ENCODE data around the gene SIK3.

Gene SIK3

DNA sequence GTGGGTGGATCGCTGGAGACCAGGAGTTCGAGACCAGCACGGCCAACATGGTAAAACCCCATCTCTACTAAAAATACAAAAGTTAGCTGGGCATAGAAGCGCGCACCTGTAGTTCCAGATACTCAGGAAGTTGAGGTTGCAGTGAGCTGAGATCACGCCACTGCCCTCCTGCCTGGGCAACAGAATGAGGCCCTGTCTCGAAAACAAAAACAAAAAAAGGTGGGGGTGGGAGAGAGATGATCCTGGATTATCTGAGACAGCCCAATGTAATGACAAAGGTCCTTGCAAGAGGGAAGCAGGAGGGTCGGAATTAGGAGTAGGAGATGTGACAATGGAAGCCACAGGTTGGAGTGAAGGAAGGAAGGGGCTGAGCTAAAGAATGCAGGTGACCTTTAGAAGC is 173.2 kb downstream of the SIK3 start:
- no peak for DNase-seq

DNA sequence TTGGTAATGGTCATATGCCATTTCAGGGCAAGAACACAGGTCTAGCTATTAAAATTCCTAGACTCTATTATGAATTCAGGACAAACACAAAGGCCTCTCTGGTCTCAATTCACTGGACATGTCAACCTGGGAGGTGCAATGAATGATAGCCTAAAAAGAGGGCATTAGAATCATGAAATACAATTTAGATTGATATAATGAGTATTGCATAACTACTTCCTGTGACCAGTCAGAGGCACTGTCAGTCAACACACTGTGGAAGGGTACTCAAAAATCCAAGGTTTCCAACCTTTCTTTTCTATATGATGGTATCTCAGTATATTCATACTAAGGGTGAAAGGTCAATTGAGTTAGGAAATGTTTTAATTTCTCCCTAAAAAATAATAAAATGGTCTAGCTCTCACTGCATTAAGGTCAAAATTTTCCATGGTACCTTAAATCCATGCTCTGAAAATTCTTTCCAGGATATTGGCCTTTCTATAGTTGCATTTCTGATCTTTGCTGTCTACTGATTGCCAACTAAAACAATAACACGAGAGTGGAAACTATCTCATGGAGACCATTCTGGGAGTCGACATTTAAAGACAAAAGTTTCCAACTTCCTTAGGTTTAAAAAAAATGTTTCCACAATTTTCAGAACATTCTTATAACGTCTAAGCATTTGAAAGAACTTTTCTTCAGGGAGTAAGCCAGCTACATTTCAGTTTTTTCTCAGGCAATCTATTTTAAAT is 179.1 kb downstream of the SIK3 start:
- no peak for DNase-seq

DNA sequence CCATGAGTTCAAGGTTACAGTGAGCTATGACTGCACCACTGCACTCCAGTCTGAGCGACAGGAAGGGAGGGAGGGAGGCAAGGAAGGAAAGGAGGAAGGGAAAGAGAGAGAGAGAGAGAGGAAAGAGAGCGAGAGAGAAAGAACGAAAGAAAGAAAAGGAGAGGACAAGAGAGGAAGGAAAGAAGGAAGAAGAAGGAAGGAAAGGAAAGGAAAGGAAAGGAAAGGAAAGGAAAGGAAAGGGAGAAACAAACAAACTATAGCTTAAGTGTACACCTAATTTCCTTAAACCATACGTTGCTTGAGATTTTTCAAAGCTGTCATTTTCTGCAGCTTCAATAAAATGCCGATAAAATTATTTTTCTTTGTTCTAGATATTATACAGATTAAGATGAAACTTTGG is 180.6 kb downstream of the SIK3 start:
- DNase-seq, result no peak

DNA sequence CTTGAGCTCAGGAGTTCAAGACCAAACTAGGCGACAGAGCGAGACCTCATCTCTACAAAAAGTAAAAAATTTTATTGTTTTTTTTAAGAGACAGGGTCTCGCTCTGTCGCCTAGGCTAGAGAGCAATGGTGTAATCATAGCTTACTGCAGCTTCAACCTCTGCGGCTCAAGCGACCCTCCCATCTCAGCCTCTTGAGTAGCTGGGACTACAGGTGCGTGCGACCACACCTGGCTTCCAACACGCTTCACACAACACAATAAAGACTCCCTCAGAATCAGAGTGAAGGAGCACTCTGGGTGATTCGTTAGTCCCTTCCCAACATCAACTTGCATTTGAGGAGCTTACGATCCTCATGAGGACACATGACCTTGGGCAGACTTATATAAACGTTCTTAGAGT is 181.3 kb downstream of the SIK3 start:
- DNase-seq, result no peak

DNA sequence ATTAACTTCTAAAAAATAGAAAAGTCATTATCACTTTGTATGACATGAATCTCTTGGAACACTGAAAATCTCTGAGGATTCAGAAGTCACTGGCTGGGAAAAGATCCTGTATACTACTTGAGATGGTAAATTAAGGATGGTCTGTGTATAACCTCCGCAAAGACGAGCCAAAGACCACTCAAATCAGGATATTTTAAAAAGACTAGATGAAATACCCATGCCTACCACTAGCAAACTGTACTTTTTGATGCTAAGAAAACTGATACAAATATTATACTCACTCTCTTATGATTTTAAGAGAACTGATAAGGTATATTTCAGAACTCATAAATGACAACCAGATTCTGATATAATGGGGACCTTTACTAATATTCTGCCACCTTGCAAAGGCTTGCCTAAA is 182.2 kb downstream of the SIK3 start:
- DNase-seq, result no peak

DNA sequence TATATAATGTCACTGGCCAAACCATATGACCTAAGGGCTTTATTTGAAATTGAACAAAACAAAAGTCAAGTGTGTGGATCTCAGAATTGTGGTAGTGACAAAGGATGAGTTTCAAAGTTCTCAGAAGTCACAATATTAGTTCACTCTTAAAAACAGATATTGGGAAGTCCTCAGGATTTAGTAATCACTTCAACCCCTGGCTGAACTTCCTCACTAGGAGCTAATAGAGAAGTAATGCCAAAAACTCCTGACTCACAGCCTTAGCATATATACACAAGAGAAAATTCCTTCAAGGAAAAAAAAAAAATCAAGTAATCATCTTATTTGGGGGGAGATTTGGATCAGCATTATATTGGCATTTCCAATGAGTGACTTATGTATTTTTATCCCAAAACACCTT is 185.2 kb downstream of the SIK3 start:
- no peak for DNase-seq

DNA sequence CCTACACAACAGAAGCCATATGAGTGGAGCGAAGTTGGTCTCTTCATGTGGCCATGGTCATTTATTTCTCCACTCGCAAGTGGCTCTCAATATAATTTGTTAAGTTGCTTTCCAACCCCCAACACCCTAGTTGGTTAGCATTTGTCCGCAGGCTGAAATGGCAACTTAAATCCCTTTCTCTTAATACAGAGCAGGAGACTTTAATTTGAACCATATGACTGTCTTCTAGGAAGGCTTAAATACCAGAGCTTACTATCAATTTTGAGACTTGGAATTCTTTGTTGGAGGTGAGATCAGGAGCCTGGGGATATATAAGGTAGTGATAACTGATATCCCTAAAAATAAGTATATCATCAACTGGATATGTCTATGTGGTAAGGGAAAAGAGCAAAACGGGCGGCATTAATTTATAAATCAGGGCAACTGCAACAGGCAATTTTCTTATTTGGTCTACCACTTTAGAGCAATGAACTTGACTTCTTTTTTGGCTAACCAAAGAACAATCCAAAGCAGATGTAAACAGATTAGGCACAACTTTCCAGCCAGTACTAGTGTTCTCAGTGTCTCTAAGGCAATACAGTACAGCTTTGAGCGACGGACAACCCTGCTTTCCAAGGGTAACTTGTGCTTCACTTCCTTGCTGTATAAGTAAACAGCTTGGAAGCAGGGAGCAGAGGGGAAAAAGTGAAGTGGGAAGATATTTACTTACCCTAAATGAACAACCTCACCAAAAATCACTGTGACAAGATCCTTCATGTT is 186.1 kb downstream of the SIK3 start:
- no peak for DNase-seq

DNA sequence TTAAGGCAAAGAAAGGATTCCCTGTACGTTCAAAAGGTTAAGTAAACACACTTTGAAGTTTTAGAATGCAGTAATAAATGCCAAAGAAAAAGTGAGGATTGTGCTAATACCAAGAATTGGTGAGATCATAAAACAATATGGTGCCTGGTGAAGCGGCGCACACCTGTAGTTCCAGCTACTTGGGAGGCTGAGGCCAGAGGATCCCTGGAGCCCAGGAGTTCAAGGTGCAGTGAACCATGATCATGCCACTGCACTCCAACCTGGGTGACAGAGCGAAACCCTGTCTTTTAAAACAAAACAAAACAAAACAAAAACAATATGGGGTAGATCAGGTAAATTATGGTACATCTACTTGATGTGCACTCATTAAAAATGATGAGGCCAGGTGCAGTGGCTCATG is 187.4 kb downstream of the SIK3 start:
- no peak for DNase-seq

DNA sequence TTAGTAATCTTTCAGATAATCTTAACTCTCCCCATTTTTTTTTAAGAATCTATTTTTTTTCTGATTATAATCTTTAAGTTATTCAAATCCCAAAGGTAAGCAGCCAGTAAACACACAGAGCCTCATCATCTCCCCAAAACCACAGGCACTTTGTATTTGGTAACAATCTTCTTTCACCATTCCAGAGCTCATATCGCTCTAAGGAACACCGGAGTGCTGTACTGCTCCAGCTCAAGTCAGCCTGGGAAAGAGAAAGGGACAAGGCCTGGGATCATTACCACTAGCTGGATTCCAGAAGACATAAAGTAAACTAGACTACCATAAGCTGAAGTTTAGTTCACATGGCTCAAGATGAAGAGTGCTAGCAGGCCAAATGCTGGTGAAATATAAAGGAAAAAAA is 187.8 kb downstream of the SIK3 start:
- no peak for DNase-seq

DNA sequence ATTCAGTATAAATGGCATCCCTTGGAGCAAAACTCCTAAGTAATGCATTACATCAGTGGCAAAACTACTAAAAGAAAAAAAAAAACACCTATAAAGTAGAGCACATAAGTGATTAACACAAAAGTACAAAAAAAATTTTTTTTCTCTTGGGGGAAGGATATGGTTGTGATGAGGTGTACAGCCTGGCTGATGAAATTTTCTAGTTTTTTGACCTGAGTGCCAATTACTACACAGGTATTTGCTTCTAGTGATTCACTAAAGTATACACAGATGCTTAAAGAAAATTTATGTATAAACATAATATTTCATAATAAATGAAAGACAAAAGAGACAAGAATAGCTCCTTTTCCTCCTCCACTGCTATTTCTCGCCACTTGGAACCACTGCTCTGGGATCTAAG is 189.0 kb downstream of the SIK3 start:
- no peak for DNase-seq

DNA sequence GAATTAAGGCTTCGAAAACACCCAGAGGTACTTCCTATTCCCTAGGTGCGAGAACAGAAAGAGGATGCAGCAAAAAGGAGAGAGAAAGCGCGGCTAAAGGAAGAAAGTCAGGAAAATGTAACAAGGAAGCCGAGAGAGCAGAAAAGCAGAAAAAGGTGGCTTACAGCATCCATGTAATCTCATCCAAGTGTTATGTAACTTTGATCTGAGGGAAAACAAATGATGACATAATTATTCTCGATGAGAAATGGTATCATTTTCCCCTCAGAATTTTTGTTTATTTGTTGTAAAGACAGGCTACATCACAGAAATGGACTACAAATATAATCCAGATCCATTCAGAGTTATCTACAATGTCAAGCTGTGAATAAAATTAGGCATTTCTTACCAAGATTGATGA is 191.7 kb downstream of the SIK3 start:
- no peak for DNase-seq

DNA sequence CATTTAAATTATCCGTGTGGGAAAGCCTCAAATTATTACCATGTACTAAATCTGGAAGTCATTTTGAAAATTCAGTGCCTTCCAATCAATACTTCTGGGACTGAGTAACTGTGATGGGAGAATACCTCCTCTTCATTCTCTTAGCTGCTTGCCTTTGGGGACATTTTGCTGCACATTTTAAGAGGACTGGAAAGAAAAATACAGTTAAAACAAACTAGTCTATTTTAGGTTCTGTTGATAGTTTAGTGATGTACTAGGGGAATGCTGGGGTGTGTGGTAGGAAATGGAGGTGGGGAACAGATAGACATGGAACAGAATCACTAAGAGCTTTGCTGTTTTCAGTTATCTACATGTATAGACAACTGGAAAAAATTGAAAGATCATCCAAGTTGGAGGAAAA is 195.1 kb downstream of the SIK3 start:
- no peak for DNase-seq

DNA sequence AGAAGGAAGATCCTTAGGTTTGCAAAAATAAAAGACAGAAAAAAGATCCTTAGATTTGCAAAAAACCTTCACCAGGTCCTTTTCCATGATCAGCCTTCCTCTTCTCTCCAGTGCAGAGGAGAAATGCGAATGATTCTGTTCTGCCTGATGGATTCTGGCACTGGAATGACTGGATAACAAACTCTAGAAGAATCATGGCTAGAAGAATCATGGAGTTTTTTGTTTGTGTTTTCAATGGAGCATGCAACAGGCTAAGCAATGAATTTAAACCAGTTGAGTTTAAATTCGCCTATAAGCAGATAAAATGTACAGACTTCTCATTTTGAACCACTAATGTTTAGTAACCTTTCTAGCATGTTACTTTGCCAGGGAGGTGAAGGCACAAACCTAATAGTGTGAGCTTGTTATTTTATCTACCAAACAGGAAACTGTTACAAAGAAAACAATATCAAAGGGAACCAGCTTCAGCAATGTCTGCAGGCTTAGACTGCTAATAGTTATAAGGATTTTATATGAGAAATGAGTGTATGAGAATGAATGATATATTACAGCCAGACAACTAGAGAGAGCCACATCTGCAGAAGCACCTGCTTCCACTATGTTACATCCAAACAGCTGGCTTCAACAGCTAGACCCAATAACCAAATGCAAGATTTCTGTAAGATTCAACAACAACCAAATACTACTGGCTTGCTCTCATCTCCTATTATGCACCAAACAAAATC is 196.1 kb downstream of the SIK3 start:
- no peak for DNase-seq

DNA sequence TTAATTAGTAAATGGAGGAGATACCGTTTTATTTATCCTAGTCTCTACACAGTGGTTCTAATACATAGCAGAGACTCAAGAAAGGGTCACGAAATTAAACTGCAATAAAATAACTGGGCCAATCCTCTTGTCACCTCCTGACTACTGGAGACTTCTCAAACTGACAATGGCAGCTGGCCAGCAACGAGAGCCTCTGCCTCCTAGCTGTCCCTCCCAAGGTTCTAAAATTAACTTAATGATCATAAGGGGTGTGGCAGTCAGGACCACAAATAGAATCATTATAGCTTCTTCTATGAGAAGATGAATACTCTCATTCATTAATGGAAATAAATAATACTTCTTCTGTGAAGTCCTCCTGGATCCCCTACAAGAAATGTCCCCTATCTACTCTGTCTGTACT is 197.0 kb downstream of the SIK3 start:
- no peak for DNase-seq

DNA sequence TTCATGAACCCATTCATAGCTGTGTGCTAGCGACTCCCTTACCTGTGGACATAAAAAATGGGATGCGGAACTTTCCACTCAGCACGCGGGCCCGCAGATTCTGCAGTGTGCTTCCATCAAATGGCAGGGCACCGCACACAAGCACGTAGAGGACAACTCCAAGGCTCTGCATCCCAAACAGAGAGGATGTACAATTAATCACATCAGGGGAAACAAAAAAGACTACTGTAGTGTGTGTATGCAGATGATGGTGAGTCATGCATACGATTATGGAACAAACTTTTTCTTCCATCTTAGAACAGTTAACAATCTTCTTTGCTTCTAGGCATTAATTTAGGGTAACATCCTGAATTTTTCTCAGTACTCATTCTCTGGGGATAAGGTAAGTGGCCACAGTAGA is 202.0 kb downstream of the SIK3 start:
- no peak for DNase-seq

DNA sequence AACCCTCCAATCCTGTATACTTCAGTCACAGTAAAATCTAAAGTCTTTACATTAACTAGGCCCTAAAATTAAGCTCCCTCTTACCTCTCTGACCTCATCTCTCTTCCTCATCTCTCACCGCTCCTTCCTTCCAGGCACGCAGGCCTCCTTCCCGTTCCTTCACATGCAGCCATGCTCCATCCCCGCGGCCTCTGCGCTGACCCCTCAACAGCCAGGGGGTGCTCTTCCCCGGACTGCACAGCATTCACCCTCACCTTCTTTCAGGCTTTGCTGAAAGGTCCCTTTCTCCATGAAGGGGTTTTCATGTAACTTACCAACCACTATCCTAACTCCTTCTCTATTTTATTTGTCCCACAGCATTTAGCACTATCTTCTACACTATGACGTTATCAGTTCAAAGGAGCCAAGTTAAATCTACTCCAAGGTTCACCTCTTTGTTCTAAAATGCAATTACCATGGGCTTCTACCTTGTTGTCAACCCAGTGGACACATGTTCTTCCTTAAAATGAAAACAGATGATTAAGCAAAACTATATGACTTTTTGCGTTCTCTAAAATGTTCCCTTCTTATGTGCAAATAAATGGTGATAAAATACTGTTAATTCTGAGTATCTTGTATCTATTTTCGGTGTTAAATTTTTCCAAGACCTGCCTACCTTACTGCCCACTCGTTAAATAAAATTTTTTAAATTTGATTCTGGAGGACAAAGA is 203.0 kb downstream of the SIK3 start:
- no peak for DNase-seq

DNA sequence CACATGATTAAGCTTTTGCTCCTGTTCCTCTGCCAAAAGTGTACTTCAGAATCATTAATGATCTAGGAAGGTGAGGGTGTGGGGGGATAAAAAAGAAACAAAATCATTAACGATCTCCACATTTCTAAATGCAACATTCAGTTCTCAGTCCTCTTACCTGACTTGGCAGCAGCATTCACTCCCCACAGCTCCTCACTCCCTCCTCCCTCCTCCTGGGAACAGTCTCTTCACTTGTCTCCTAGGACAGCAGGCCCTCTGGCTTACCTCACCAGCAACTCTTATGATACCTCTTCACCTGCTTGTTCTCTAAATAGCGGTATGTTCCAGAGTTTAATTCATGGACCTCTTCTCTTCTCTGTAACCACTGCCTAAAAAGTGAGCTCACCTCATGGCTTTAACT is 204.3 kb downstream of the SIK3 start:
- DNase-seq, result no peak

DNA sequence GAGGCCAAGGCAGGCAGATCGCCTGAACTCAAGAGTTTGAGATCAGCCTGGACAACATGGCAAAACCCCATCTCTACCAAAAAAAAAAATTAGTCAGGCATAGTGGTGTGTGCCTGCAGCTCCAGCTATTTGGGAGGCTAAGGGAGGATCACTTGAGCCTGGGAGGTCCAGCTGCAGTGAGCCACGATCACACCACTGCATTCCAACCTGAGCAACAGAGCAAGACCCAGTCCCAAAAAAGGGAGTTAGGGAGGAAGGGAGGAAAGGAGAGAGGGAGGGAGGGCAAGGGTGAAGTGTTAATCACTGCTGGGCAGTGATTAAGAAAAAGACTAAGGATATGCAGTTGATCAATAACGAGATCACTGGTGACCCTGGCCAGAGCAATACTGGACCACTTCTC is 204.8 kb downstream of the SIK3 start:
- no peak for DNase-seq

DNA sequence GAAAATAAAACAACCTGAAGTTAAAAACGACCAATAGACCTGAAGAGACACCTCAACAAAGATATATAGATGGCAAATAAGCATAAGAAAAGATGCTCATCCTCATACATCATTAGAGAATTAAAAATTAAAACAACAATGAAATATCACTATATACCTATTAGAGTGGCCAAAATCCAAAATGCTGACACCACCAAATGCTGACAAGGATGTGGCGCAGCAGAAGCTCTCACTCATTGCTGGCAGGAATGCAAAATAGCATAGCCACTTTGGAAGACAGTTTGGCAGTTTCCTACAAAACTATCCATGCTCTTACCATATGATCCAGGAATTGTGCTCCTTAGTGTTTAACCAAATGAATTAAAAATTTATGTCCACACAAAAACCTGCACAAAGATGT is 205.9 kb downstream of the SIK3 start:
- DNase-seq, result no peak

DNA sequence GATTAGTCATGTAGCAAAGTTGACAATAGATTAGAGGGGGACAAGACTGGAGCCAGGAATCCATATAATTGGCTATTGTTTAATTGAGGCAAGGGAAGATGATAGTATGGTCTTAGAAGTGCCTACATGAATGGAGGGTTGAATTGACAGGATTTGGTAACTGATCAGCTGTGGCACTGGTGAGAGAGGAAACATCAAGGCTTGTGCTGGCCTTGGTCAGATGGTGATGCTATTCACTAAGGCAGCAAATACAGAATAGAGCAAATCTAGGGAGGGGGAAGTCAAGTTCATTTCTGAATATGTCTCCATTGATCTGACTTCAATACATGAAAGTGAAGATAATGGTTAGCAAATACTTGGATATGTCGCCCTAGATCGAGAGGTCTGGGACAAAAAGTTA is 206.5 kb downstream of the SIK3 start:
- DNase-seq, result no peak

DNA sequence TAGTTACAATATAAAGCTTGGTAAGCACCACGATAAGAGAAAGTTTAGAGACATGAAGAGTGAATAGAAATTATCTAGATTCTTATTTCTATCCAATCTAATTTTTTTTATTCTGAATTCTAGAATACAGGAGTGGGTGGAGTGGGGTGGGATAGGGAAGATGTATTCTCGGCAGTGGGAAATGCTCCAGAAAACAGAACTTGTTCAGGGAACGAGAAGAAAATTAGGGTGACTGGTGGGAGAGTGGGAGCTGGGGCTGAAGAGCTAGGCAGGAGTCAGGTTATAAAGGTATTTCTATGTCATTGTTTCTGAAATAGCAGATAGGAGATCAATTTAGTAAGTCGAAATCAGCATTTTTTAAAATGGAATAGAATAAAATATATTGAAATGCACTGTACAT is 207.6 kb downstream of the SIK3 start:
- DNase-seq, result no peak

DNA sequence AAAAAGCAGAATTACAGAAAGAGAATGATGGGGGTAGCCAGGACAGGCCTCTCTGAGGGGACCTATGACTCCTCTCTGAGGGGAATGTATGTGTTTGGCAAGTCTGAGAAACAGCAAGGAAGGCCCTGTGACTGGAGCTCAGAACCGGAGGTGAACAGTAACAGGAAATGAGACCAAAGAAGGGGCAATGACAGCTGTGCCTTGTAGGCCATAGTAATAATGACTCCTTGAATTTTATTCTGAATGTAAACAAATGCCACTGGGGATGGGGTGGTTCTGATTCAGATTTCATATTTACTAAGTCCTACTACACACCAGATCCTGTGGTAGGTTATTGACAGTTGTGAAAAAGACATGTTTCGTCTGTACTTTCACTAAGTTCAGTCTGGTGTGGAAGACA is 208.0 kb downstream of the SIK3 start:
- no peak for DNase-seq

DNA sequence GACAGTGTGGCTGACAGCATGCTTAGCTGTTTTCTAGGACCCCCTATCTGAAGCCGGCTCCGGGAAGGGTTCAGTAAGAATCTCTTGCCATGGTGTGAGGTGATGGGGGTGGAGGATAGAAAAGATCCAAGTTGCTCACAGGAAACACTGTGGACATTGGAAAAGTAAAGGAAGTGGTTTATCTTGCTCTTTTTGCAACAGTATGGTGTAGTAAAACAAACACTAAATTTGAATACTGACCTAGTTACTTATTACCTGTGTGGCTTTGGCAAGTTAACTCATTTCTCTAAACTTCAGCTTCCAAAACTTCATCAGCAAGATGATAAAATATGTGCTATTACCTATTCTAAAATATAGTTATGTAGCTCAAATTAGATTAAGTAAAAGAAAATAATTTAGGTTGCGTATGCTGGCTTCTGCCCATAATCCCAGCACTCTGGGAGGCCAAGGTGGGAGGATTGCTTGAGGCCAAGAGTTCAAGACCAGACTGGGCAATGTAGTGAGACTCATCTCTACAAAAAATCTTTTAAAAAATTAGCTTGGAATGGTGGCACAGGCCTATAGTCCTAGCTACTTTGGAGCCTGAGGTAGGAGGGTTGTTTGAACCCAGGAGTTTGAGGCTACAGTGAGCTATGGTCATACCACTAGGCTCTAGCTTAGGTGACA is 209.2 kb downstream of the SIK3 start:
- no peak for DNase-seq

All from stimulated activated naive CD4-positive, alpha-beta T cell treated with Interleukin-2 at 50 U/mL for 16 hours (primary cell).